GM23248 (cell line): ENCODE data around the gene TRPC4AP.

Experiments used
- EZH2 ChIP-seq: fragments of 200-600 bp; sonication (generic); IDR thresholded peaks from 2 replicates; pipeline ENCODE4 v1.6.1; 2018; ENCODE audit warnings: antibody characterized with exemption, mild to moderate bottlenecking; ENCODE audit not compliant: insufficient read depth, poor library complexity, severe bottlenecking
- EZH2phosphoT487 ChIP-seq: fragments of 200-600 bp; sonication (generic); IDR thresholded peaks from 2 replicates; pipeline ENCODE4 v1.6.1; 2018; ENCODE audit warnings: antibody characterized with exemption, moderate library complexity, mild to moderate bottlenecking, low read depth; ENCODE audit not compliant: insufficient read depth

- no peak for TF ChIP-seq EZH2phosphoT487
- no peak for TF ChIP-seq EZH2
These were observed 24.6 kb upstream of the TRPC4AP start for GRCh38 chr20:35117196-35117595.
